Loucy (cell line): ENCODE data around the gene GDF11.

Experiments
- EZH2phosphoT487 ChIP-seq: fragments of 200-600 bp; IDR thresholded peaks from 2 replicates; pipeline ENCODE4 v1.6.1; 2018; ENCODE audit warnings: antibody characterized with exemption, mild to moderate bottlenecking, moderate library complexity, borderline replicate concordance
- TF ChIP-seq, protein P1 (sequence below): fragments of 200-600 bp; sonication (generic); conservative IDR thresholded peaks from 2 replicates; pipeline ENCODE4 v1.5.1; 2014; ENCODE audit warnings: mild to moderate bottlenecking, antibody characterized with exemption, low read length

GRCh38 chr12:55733858-55734257 is 9.1 kb upstream of the GDF11 start:
- TF ChIP-seq, protein P1, sequence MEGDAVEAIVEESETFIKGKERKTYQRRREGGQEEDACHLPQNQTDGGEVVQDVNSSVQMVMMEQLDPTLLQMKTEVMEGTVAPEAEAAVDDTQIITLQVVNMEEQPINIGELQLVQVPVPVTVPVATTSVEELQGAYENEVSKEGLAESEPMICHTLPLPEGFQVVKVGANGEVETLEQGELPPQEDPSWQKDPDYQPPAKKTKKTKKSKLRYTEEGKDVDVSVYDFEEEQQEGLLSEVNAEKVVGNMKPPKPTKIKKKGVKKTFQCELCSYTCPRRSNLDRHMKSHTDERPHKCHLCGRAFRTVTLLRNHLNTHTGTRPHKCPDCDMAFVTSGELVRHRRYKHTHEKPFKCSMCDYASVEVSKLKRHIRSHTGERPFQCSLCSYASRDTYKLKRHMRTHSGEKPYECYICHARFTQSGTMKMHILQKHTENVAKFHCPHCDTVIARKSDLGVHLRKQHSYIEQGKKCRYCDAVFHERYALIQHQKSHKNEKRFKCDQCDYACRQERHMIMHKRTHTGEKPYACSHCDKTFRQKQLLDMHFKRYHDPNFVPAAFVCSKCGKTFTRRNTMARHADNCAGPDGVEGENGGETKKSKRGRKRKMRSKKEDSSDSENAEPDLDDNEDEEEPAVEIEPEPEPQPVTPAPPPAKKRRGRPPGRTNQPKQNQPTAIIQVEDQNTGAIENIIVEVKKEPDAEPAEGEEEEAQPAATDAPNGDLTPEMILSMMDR: no peak
- no peak for TF ChIP-seq EZH2phosphoT487
